RKO (cell line): ENCODE measurements around the gene SLC12A6.
"Not testable (repeated sequence)": the region's sequence is repeated elsewhere in the genome, so short reads cannot be mapped to it uniquely, and the experiment has no call there.

Experiments
- DNase-seq: peaks from one replicate; pipeline ENCODE4 v3.0.0-alpha.2; 2016; ENCODE audit warnings: low spot score

SLC12A6 gene

DNA sequence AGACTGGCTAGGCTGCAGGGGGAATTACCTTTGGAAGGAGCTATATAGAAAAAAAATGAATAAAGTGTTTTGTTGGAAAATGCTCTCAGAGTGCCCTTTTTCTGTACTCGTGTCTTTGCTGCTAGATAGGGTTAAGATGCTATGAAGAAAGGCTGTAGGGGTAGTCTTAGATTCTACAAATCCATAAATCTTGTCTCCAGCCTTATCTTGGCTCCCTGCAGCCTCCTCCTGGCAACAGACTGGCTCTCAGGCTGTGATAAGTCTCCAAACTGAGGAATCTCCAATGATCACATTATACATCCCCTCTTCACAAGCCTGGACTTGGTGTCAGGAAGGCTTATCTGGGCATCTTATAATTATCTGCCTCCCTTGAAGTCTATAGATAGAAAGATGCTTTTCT is 20.1 kb upstream of the SLC12A6 start:
- DNase-seq, result no peak

DNA sequence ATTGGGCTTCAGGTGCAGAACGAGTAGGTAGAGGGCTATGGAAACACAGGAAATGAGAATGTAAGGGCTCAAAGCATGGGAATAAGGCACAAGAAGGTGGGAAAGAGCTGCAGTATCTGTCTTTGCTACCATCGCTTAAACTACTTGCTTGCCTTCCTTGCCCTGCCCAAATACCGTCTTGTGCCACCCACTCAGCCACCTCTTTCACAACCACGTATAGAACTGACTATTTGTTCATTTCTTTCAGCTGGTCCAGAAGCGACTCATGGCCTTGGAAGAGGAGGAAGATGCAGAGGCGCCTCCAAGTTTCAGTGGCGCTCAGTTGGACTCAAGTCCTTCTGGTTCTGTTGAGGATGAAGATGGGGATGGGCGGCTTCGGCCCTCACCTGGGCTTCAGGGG is 17.7 kb upstream of the SLC12A6 start:
- no peak for DNase-seq

DNA sequence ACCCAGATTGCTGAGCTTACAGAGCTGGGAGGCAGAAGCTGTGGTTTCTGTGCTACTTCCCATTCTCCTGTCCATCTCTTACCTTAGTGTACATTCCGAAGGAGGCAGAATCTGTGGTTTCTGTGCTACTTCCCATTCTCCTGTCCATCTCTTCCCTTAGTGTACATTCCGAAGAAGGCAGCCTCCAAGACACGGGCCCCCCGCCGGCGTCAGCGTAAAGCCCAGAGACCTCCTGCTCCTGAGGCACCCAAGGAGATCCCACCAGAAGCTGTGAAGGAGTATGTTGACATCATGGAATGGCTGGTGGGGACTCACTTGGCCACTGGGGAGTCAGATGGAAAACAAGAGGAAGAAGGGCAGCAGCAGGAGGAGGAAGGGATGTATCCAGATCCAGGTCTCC is 16.7 kb upstream of the SLC12A6 start:
- DNase-seq, result no peak

DNA sequence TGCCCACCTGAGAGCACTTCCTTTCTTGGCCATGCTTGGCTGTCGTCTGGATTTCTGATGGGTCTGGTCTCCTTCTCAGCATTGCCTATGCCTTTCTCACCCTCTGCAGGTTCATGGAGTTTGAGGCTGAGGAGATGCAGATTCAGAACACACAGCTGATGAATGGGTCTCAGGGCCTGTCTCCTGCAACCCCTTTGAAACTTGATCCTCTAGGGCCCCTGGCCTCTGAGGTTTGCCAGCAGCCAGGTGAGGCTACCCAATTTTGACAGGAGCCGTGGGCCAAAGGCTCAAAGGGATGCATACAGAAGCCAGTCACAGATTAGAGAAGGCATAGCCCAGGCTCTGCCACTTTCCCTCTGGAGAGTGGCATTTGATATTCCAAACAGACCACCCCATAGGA is 16.0 kb upstream of the SLC12A6 start:
- DNase-seq, result no peak

DNA sequence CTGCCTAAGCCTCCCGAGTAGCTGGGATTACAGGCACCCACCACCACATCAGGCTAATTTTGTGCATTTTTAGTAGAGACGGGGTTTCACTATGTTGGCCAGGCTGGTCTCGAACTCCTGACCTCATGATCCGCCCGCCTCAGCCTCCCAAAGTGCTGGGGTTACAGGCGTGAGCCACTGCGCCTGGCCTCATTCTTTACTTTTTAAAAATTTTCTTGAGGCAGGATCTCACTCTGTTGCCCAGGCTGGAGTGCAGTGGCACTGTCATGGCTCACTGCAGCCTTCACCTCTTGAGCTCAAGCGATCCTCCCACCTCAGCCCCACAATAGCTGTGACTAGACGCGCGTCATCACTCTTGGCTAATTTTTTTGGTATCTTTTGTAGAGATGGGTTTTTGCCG is 15.4 kb upstream of the SLC12A6 start:
- not testable (repeated sequence) for DNase-seq

DNA sequence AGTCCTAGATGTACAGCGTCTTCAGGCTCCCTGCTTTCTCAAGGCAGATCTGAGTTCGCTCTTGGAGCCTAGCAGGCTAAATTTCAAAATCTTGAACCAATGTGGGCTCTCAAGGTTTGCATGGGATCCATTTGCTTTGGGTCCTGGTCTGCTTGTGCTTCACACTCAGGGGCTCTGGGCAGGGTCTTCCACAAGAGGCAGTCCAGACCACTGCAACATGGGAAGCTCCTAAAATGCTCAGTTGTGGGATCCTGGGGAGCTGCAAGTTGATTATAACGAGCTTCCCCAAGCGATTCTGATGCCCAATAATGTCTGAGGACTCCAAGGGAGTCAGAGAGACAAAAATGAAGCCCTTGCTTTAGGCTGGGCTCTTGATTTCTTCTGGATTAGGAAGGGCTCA is 12.2 kb upstream of the SLC12A6 start:
- DNase-seq, result no peak

DNA sequence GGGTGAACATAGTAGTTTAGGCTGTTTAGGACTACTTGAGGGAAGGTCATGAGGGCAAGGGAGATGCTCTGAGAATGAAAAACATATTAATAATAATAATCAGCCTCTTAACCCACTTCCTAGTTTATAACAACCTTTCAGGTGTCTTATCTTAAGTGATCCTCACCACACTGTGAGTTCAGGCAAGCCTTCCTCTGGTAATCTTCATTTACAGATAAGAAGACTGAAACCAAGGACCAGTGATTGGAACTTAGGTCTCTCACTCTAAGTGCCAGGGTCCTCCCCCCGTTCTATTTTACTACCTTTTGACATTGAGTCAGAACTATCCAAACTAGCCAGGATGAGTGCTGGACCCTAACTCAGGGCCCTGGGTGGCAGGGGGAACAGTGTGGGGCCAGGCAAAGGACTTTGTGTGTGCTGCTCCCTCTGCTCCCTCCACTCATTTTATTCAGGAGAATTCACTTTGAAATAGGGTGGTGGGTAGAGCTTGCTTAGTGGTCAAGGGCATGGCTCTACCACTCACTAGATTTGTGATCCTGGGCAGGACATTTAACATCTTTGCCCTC is 11.2 kb upstream of the SLC12A6 start:
- DNase-seq, result no peak

- DNase-seq, result no peak
Measured at GRCh38 chr15:34347951-34348638, 10.5 kb upstream of the SLC12A6 start.

DNA sequence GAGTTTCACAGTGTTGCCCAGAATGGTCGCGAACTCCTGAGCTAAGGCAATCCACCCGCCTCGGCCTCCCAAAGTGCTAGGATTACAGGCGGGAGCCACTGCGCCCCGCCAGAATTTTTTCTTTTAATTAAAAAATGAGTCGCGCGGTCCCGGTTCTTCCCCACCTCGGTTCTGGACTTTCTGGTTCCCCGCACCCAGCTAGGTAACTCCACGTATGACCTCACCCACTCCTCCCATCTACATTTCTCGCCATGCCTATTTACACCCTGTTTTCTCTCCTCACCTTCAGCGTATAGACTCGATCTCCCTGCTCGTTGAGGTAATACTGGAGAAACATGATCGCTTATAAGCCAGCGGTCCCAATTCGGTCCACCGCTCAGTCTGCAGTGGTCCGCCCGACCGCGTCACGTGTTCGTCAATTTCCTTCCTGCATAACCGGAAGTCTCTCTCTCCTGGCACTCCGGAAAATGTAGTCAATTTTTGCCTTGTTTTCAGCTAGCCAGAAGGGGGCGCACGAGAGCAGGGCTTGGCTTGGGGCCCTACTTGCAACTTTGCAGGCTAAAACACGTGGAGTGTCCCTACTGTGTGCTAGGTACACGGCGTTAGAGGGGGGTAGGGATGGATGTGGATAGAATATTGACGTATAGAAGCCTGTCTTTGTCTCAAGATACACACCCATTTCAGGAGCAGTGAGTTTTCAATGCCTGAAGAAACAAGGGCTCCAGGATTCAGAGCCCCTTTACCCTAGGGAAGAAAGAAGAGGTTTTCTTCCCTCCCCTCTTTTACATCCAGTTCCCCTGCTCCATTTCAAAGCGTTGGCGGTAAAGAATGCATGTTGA is 5.4 kb upstream of the SLC12A6 start, which contains the start of the genes NOP10 and NUTM1:
NOP10 (minus strand) TSS at position 400 of the 839 bp plus-strand sequence; CDS start at position 337, 63 bp downstream.
NUTM1 (plus strand) TSS at position 579 of the 839 bp plus-strand sequence. CDS start 382 bp downstream, outside the sequence.
- peak; percentile 96 for DNase-seq

GRCh38 chr15:34342213-34342736 is 4.7 kb upstream of the SLC12A6 start:
- peak; percentile 29 for DNase-seq

- DNase-seq, result peak; percentile 75
Measured at GRCh38 chr15:34341381-34342212, 4.0 kb upstream of the SLC12A6 start.

- no peak for DNase-seq
Measured at GRCh38 chr15:34339946-34340345, 2.4 kb upstream of the SLC12A6 start.

DNA sequence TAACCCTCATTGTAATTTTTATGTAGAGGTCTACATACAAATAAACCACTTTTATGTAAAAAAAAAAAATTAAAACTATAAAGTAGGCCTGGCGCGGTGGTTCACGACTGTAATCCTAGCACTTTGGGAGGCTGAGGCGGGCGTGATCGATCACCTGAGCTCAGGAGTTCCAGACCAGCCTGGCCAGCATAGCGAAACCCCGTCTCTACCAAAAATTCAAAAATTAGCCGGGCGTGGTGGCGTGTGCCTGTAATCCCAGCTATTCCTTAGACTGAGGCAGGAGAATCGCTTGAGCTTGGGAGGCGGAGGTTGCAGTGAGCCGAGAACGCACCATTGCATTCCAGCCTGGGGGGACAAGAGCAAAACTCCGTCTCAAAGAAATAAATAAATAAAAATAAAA is 766 bp upstream of the SLC12A6 start:
- DNase-seq, result no peak

GRCh38 chr15:34336991-34337556 is 507 bp downstream of the SLC12A6 start:
- peak; percentile 16 for DNase-seq

DNA sequence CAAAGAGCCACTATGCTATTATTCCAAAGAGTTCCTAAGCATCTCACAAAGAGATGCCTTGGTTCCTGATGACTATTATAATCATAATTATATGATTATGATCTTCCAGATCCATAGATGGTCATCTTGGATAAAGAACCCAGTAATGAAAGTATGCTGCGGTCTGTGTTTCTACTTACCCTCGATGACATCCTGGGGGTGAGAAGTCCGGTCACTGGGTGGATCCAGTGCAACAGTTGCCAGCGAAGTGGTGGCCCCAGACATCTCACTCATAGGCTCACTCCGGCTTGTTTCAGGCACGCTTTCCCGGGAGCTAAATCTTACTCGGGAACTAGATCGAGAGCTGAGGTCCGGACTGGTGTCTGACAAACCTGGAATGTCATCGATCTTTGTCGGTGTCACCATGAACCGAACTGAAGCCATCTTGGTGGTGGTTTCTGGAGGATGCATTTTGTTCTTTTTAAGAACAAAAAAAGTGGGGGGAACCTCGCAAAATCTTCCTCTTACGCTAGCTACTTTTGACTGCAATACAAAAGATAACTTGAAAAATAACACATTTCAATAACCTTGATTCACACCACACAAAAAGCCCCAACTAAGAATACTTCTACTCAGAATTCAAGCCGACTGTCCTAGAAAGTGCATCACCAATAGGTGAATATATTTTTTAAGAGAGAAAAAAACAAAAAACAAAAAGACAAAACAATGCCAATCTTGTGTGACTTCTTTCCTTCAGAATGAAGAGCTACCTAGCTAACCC is 1.2 kb downstream of the SLC12A6 start:
- DNase-seq, result no peak

- no peak for DNase-seq
Measured at GRCh38 chr15:34335176-34336032, 2.2 kb downstream of the SLC12A6 start.

DNA sequence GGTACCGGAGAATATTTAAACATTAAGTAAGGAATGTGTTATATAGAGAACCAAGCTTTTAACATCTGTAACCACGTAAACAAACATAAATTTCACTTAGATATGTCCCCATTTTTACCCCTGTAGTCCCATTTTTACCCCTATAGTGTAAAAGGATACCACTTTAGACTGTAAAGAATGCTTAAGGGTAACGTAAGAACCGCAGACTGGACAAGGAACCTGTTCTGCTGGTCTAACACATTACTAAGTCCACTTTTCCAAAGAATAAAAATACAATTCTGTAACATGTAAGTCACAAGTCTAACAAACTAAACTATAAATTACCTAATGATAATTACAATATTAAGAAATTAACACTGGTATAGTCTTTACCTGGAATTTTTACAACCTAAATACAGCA is 2.9 kb downstream of the SLC12A6 start:
- DNase-seq, result no peak

- no peak for DNase-seq
Measured at GRCh38 chr15:34332553-34333120, 4.9 kb downstream of the SLC12A6 start.

- DNase-seq, result no peak
Measured at GRCh38 chr15:34331809-34332208, 5.8 kb downstream of the SLC12A6 start.
